GM19043 (cell line): Measurements from ENCODE around the gene KCNJ4.
"Not testable (repeated sequence)": the region's sequence is repeated elsewhere in the genome, so short reads cannot be mapped to it uniquely, and the experiment has no call there.

Experiments used
- ATAC-seq: cut with Tn5 transposase; IDR thresholded peaks from one replicate; pipeline ENCODE4 v1.9.1; 2021; ENCODE audit warnings: low read depth; ENCODE audit not compliant: unreplicated experiment

Gene KCNJ4

GRCh38 chr22:38474003-38474607 is 19.1 kb upstream of the KCNJ4 start:
- ATAC-seq = no peak

GRCh38 chr22:38471237-38471636 is 16.2 kb upstream of the KCNJ4 start:
- no peak for ATAC-seq

- ATAC-seq = not testable (repeated sequence)
Measured at GRCh38 chr22:38470179-38470578, 15.2 kb upstream of the KCNJ4 start.

GRCh38 chr22:38469306-38469781 is 14.3 kb upstream of the KCNJ4 start:
- ATAC-seq = no peak

- no peak for ATAC-seq
Measured at GRCh38 chr22:38468443-38469305, 13.7 kb upstream of the KCNJ4 start.

- ATAC-seq = no peak
Measured at GRCh38 chr22:38467904-38468442, 13.0 kb upstream of the KCNJ4 start, which contains the start of gene KDELR3. TSS of gene KDELR3 (plus strand) at chr22:38468096. CDS start at chr22:38468234, 138 bp downstream.

- ATAC-seq = no peak
Measured at GRCh38 chr22:38467438-38467903, 12.5 kb upstream of the KCNJ4 start.

GRCh38 chr22:38465673-38466490 is 10.9 kb upstream of the KCNJ4 start:
- no peak for ATAC-seq

GRCh38 chr22:38464992-38465672 is 10.1 kb upstream of the KCNJ4 start:
- ATAC-seq = no peak

- no peak for ATAC-seq
Measured at GRCh38 chr22:38462960-38463784, 8.2 kb upstream of the KCNJ4 start.

GRCh38 chr22:38461414-38462081 is 6.5 kb upstream of the KCNJ4 start:
- ATAC-seq = no peak

- no peak for ATAC-seq
Measured at GRCh38 chr22:38461057-38461413, 6.0 kb upstream of the KCNJ4 start.

- ATAC-seq = no peak
Measured at GRCh38 chr22:38460426-38460840, 5.4 kb upstream of the KCNJ4 start.

GRCh38 chr22:38456841-38457699 is 2.1 kb upstream of the KCNJ4 start:
- no peak for ATAC-seq

- ATAC-seq = no peak
Measured at GRCh38 chr22:38456272-38456835, 1.4 kb upstream of the KCNJ4 start.

- no peak for ATAC-seq
Measured at GRCh38 chr22:38455530-38456271, 702 bp upstream of the KCNJ4 start.
